Ishikawa (cell line): ENCODE results near the gene LYSET.

ENCODE experiments used
- TCF12 ChIP-seq: IDR thresholded peaks from 2 replicates; pipeline ENCODE4 v1.6.1; 2012; ENCODE audit warnings: low read depth
- TF ChIP-seq, protein P1 (sequence below): IDR thresholded peaks from 2 replicates; pipeline ENCODE4 v1.6.1; 2012; ENCODE audit warnings: low read depth, mild to moderate bottlenecking

- TF ChIP-seq TCF12, result no peak
- TF ChIP-seq, protein P1, sequence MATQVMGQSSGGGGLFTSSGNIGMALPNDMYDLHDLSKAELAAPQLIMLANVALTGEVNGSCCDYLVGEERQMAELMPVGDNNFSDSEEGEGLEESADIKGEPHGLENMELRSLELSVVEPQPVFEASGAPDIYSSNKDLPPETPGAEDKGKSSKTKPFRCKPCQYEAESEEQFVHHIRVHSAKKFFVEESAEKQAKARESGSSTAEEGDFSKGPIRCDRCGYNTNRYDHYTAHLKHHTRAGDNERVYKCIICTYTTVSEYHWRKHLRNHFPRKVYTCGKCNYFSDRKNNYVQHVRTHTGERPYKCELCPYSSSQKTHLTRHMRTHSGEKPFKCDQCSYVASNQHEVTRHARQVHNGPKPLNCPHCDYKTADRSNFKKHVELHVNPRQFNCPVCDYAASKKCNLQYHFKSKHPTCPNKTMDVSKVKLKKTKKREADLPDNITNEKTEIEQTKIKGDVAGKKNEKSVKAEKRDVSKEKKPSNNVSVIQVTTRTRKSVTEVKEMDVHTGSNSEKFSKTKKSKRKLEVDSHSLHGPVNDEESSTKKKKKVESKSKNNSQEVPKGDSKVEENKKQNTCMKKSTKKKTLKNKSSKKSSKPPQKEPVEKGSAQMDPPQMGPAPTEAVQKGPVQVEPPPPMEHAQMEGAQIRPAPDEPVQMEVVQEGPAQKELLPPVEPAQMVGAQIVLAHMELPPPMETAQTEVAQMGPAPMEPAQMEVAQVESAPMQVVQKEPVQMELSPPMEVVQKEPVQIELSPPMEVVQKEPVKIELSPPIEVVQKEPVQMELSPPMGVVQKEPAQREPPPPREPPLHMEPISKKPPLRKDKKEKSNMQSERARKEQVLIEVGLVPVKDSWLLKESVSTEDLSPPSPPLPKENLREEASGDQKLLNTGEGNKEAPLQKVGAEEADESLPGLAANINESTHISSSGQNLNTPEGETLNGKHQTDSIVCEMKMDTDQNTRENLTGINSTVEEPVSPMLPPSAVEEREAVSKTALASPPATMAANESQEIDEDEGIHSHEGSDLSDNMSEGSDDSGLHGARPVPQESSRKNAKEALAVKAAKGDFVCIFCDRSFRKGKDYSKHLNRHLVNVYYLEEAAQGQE, result no peak
Observed at GRCh38 chr14:93199031-93199430, 13.9 kb downstream of the LYSET start.
